GM18868 (cell line): ENCODE measurements around the gene IL1B.

Experiments used
- ATAC-seq: cut with Tn5 transposase; IDR thresholded peaks from one replicate; pipeline ENCODE4 v1.9.1; 2021; ENCODE audit warnings: mild to moderate bottlenecking, moderate library complexity; ENCODE audit not compliant: unreplicated experiment

The IL1B gene

GRCh38 chr2:112807233-112807807 is 29.3 kb downstream of the IL1B start:
- no peak for ATAC-seq

- ATAC-seq: no peak
Measured at GRCh38 chr2:112805542-112805941, 31.0 kb downstream of the IL1B start.

GRCh38 chr2:112803691-112804521 is 32.7 kb downstream of the IL1B start:
- ATAC-seq: no peak

DNA sequence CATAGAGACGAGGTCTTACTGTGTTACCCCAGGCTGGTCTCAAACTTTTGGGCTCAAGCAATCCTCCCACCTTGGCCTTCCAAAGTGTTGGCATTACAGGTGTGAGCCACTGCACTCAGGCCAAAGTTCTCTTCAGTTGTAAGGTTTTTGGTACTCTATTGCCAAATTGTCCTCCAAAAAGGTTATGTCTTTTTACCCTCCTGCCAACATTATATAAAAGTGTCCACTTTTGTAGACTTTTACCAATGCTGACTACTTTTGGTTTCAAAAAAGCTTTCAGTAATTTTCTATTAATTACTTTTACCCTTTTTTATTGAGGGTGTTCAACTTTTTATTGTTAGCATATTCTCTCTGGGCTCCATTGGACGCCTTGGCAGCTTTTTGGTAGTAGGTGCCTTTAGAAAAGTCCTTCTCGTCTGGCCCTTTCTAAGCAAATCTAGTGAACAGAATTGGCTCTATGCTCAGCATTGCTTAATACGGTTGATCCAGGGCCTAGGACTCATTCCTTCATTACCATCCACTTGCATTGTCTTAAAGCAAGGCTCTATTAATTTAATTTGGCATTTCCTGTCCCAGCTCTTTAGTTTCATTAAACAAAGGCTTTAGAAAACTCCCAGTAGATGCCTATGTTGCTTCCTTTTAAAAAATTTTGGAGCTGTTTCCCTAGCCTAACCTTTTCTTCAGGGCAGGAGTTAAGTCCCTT is 35.5 kb downstream of the IL1B start:
- ATAC-seq: no peak

GRCh38 chr2:112798979-112799975 is 37.3 kb downstream of the IL1B start:
- ATAC-seq: no peak

GRCh38 chr2:112796486-112796885 is 40.1 kb downstream of the IL1B start:
- ATAC-seq: no peak

- no peak for ATAC-seq
Measured at GRCh38 chr2:112795774-112796173, 40.8 kb downstream of the IL1B start.

DNA sequence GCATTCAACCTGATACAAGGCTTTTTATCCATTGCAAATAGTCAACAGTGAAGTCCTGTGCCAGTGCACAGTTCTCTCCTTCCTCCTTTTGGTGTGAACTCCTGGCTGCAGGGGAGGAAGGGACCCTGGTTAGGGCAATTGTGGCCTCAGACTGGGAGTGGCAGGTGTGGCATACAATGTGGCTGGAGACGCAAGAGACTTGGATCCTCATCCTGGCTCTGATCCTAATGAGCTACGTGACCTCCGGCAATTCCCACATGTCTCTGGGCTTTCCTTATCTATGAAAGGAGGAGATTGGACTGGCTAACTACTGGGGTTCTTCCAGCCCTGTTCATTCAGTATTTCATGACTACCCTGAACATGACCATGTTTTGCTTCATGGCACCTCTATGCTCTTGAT is 41.7 kb downstream of the IL1B start:
- no peak for ATAC-seq

- no peak for ATAC-seq
Measured at GRCh38 chr2:112794131-112794733, 42.3 kb downstream of the IL1B start.

GRCh38 chr2:112793449-112793978 is 43.1 kb downstream of the IL1B start:
- ATAC-seq: no peak

- ATAC-seq: no peak
Measured at GRCh38 chr2:112792419-112792818, 44.2 kb downstream of the IL1B start.

DNA sequence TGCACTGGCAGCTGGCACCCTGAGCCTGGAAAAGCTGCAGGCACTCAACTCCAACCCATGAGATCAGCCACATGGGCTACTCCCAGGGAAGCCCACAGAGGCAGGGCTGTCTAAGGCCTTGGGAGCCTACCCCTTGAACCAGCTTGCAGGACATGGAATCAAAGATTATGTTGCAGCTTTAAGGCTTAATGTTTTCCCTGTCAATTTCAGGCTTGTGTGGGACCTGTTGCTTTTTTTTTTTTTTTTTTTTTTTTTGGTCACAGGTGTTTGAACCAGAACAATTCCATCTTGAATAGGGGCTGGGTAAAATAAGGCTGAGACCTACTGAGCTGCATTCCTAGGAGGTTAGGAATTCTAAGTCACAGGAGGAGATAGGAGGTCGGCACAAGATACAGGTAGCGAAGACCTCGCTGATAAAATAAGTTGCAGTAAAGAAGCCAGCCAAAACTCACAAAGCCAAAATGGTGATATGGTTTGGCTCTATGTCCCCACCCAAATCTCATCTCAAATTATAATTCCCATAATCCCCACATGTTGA is 44.8 kb downstream of the IL1B start:
- no peak for ATAC-seq

DNA sequence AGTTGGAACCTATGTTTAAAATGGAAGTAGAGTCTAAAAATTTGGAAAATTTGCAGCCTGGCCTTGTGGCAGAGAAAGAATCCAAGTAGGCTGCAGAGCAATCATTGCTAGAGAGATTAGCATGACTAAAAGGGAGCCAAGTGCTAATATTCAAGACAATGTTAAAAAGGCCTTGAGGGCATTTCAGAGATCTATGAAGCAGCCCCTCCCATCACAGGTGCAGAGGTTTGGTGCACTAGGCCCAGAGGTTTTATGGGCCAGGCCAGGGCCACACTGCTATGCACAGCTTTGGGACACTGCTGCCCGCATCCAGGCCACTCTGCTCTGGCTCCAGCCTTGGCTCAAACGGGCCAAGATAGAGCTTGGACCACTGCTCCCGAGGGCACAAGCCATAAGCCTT is 45.6 kb downstream of the IL1B start:
- no peak for ATAC-seq

GRCh38 chr2:112790305-112790704 is 46.3 kb downstream of the IL1B start:
- no peak for ATAC-seq

DNA sequence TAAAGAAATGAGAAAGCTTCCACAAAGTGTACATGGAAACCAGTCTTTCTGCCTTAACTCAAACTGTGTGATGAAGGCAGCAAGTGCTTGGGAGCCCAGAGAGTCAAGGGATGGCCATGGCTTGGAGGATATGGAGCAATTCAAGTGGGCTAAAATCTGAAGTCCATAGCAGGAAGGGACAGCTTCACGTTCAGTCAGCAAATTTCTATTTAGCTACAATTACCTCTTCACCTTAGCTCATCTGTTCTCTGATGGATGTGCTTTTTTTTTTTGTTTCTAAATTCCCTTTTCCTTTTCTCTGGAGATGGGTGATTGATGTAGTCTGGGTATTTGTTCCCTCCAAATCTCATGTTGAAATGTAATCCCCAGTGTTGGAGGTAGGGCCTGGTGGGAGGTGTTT is 47.4 kb downstream of the IL1B start:
- no peak for ATAC-seq

DNA sequence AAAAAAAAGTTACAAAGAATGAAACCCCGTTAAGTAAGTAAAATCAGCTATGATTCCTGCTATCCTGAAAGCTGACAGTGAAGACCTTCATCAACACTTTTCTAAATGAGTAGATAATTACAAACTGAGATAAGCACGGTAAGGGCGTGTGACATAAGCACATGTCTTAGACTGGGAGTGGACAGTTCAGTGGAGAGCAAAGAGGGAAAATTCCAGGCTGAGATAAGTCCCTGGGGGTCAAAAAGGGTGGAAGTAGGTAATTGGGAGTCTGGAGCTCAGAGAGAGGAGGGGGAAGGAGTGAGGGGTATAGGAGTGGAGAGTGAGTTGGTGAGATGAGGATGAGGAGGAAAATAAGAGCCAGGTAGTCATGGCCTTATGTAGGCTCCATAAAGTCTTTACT is 47.9 kb downstream of the IL1B start:
- no peak for ATAC-seq

- ATAC-seq: no peak
Measured at GRCh38 chr2:112787729-112788393, 48.7 kb downstream of the IL1B start.

DNA sequence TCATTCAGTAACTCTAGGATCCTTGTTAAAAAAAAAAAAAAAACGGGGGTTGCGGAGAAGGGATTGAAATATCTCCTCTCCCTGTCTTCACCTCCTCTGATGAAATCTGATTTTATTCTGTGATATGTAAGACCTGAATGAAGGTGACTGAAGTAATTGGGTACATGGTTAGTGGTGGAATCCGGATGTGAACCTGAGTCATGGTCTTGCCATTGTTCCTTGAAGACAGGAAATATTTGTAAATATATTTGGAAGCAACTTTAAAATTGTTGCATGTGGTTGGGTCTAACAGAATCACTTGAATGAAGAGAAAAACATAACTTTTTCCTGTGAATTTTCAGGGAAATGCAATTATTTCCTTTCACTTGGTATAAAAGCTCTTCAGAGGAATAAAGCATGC is 49.3 kb downstream of the IL1B start:
- ATAC-seq: no peak
